ENCODE results near the gene DAGLA.

GRCh38 chr11:61778357-61778886 is 98.2 kb downstream of the DAGLA start:
- no peak for TF ChIP-seq CTCF (IDR thresholded peaks at IDR 0.05)
- no peak for TF ChIP-seq POLR2A (IDR thresholded peaks at IDR 0.05)
